Parathyroid adenoma (tissue), 2 donors: Measurements from ENCODE around the gene KIF17.

ENCODE experiments used
- H2AFZ ChIP-seq: fragments of 300-600 bp; sonication (generic); one replicate; pipeline ENCODE4 v1.7.0; 2017; ENCODE audit warnings: antibody characterized with exemption, mild to moderate bottlenecking
- H3K27ac ChIP-seq: fragments of 300-600 bp; sonication (generic); one replicate; pipeline ENCODE4 v1.7.0; 2017
- H3K27me3 ChIP-seq: fragments of 300-600 bp; sonication (generic); one replicate; pipeline ENCODE4 v1.7.0; 2017; ENCODE audit warnings: low read length; ENCODE audit not compliant: control insufficient read depth, insufficient read depth
- H3K36me3 ChIP-seq: fragments of 300-600 bp; sonication (generic); one replicate; pipeline ENCODE4 v1.7.0; 2017; ENCODE audit warnings: low read length; ENCODE audit not compliant: control insufficient read depth, insufficient read depth
- H3K4me1 ChIP-seq: fragments of 300-600 bp; sonication (generic); one replicate; pipeline ENCODE4 v1.7.0; 2017; ENCODE audit warnings: control low read depth
- H3K4me2 ChIP-seq: fragments of 300-600 bp; sonication (generic); one replicate; pipeline ENCODE4 v1.7.0; 2017; ENCODE audit warnings: low read length
- H3K4me3 ChIP-seq: fragments of 300-600 bp; sonication (generic); one replicate; pipeline ENCODE4 v1.7.0; 2017; ENCODE audit warnings: low read depth, low read length
- H3K79me2 ChIP-seq: fragments of 300-600 bp; sonication (generic); one replicate; pipeline ENCODE4 v1.7.0; 2017; ENCODE audit warnings: control low read depth
- H3K9ac ChIP-seq: fragments of 300-600 bp; sonication (generic); one replicate; pipeline ENCODE4 v1.7.0; 2017; ENCODE audit warnings: mild to moderate bottlenecking
- H3K9me3 ChIP-seq: fragments of 300-600 bp; sonication (generic); one replicate; pipeline ENCODE4 v1.7.0; 2017; ENCODE audit warnings: low read length; ENCODE audit not compliant: control insufficient read depth
- TF ChIP-seq, protein P1 (sequence below): fragments of 300-600 bp; sonication (generic); IDR thresholded peaks from one replicate; pipeline ENCODE4 v1.7.0; 2017; ENCODE audit warnings: antibody characterized with exemption, mild to moderate bottlenecking
- donor health status: primary hyperparathyroidism.

Gene KIF17

DNA sequence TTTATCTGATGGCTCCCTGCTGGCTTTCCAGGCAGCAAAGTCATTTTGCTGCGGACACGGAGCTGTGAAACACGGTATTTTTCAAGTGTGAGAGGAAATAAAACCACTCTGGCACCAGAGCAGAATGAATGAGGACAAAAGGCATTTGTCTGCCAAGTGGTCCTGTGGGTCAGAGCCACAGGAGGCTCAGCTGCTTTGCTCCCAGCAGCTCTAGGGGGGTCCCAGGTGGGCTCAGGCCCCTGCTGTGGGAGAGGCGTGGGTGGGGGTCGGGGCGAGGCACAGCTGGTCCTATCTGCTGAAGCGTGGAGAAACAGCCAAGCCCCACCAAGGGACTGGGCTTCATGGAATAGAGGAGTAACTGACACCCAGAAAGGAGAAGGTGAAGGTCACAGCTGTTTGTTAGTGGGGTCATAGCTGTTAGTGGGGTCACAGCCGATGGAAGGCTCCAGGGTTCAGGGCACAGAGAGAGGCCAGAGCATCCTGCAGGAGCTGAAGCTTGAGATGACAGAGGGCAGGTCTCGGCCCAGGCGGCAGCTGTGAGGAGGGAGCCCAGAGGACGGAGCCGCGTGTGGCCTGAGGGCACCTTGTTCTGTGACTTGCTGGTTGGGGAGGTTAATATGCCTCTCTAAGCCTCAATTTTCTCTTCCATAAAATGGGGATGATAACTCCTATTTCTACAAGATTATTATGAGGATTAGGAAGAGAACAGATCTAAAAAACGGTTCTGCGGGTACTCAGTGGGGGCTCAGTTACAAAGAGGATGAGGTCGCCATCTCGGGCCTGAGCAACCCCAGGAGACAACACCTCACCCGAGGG is 7.1 kb downstream of the KIF17 start:
- H3K4me2 ChIP-seq = no peak overlapping the region
- H3K36me3 ChIP-seq = no peaks in the 10 kb centered on the region
- no peaks in the 10 kb centered on the region for H3K79me2 ChIP-seq
- H3K4me3 ChIP-seq = no peak overlapping the region
- no peak overlapping the region for H3K9ac ChIP-seq
- no peaks in the 10 kb centered on the region for H3K27me3 ChIP-seq
- no peak overlapping the region for H2AFZ ChIP-seq
- no peak overlapping the region for H3K27ac ChIP-seq
- no peaks in the 10 kb centered on the region for H3K9me3 ChIP-seq
- TF ChIP-seq, protein P1, sequence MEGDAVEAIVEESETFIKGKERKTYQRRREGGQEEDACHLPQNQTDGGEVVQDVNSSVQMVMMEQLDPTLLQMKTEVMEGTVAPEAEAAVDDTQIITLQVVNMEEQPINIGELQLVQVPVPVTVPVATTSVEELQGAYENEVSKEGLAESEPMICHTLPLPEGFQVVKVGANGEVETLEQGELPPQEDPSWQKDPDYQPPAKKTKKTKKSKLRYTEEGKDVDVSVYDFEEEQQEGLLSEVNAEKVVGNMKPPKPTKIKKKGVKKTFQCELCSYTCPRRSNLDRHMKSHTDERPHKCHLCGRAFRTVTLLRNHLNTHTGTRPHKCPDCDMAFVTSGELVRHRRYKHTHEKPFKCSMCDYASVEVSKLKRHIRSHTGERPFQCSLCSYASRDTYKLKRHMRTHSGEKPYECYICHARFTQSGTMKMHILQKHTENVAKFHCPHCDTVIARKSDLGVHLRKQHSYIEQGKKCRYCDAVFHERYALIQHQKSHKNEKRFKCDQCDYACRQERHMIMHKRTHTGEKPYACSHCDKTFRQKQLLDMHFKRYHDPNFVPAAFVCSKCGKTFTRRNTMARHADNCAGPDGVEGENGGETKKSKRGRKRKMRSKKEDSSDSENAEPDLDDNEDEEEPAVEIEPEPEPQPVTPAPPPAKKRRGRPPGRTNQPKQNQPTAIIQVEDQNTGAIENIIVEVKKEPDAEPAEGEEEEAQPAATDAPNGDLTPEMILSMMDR = no peak
- no peaks in the 10 kb centered on the region for H3K4me1 ChIP-seq

DNA sequence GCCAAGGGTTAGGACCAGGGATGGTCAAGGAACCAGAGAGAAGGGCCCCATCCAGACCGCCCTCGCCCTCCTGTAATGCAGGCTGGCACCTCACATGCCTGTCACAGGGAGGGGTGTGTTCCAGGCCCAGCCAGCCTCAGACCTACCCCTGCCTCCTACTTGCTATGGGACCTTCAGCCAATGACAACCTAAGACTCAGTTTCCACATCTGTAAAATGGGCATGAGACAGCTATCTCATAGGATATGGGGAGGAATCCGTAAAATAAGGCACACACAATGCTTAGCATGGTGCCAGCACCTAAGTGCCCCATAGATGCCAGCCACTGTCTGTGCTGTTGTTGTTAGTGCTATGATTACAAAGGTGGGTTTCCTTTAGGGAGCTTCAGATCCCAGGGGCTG is 7.9 kb downstream of the KIF17 start:
- no peaks in the 10 kb centered on the region for H3K79me2 ChIP-seq
- TF ChIP-seq, protein P1 = no peak
- no peaks in the 10 kb centered on the region for H3K4me1 ChIP-seq

GRCh38 chr1:20708891-20709290 is 8.9 kb downstream of the KIF17 start:
- Histone ChIP-seq H3K4me2 (no peak overlapping the region), H3K9ac (no peak overlapping the region), H2AFZ (no peak overlapping the region), H3K79me2 (no peaks in the 10 kb centered on the region), H3K4me3 (no peak overlapping the region), H3K4me1 (no peaks in the 10 kb centered on the region), H3K9me3 (no peaks in the 10 kb centered on the region), H3K27ac (no peak overlapping the region), H3K36me3 (no peaks in the 10 kb centered on the region), H3K27me3 (no peaks in the 10 kb centered on the region)
- TF ChIP-seq, protein P1 = no peak

More for the DNA sequence above, 7.9 kb downstream of the KIF17 start:
- H3K9ac ChIP-seq = no peak overlapping the region
- no peaks in the 10 kb centered on the region for H3K27me3 ChIP-seq
- H3K4me2 ChIP-seq = no peak overlapping the region
- H3K9me3 ChIP-seq = no peaks in the 10 kb centered on the region
- H3K27ac ChIP-seq = no peak overlapping the region
- no peak overlapping the region for H3K4me3 ChIP-seq
- no peaks in the 10 kb centered on the region for H3K36me3 ChIP-seq
- no peak overlapping the region for H2AFZ ChIP-seq

DNA sequence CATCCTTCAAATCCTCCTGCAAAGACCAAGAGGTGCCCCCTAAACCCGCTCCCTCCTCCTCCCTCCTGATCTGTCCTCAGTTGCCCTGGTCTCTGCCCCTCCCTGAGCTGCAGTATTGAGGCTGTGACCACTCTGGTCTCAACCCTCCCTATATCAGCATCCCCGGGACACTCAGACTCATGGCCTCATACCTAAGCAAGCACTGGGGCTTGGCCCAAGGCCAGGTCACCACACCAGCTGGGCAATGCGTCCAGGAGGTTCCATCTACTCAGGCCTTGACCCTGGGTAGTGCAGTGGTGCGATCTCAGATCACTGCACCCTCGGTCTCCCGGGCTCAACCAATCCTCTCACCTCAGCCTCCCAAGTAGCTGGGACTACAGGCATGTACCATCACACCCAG is 9.8 kb downstream of the KIF17 start:
- Histone ChIP-seq H3K4me1 (no peaks in the 10 kb centered on the region), H3K9ac (no peak overlapping the region), H3K79me2 (no peaks in the 10 kb centered on the region), H2AFZ (no peak overlapping the region), H3K27ac (no peak overlapping the region), H3K27me3 (no peaks in the 10 kb centered on the region), H3K9me3 (no peaks in the 10 kb centered on the region), H3K36me3 (no peaks in the 10 kb centered on the region), H3K4me2 (no peak overlapping the region), H3K4me3 (no peak overlapping the region)
- TF ChIP-seq, protein P1 = no peak

GRCh38 chr1:20706841-20707240 is 11.0 kb downstream of the KIF17 start:
- Histone ChIP-seq H3K9me3 (no peaks in the 10 kb centered on the region), H3K27me3 (no peaks in the 10 kb centered on the region), H3K27ac (no peak overlapping the region), H3K79me2 (no peaks in the 10 kb centered on the region), H3K4me3 (no peak overlapping the region), H3K4me1 (no peaks in the 10 kb centered on the region), H2AFZ (no peak overlapping the region), H3K9ac (no peak overlapping the region), H3K36me3 (no peaks in the 10 kb centered on the region), H3K4me2 (no peak overlapping the region)
- TF ChIP-seq, protein P1 = no peak
